SK-MEL-5 (cell line): ENCODE measurements around the gene ENGASE. TPM values are rescaled to one million over a fixed set of nuclear protein-coding genes. Genes with fewer than 3 reads are reported as not detected.

ENCODE experiments used
- DNase-seq: peaks from one replicate; pipeline ENCODE4 v3.0.0-alpha.2; 2016; ENCODE audit warnings: low read depth, low spot score
- in situ Hi-C: cut with HindIII; loops from 2 replicates; pipeline ENCODE4 v1.10.0; 2016; ENCODE audit warnings: low sequenced_read_pairs, high pct_unique_total_duplicates, low pct_unique_long_range_greater_than_20kb
- total RNA-seq: library from RNA; depleted of rRNA; stranded (reverse); fragments of >200 nt; shearing (Covaris generic); gene quantifications from 2 replicates; pipeline ENCODE4 v1.2.3, GENCODE V29; 2014

The ENGASE gene
- total RNA-seq, 1 experiment from 2014 or later: 12.4 TPM

- in situ Hi-C loops: loop anchor here (5.0 kb wide), 1 partner anchor 73 kb away; no protein-coding TSS in a partner anchor
- no peak for DNase-seq
Observed at GRCh38 chr17:79113699-79114457, 39.3 kb downstream of the ENGASE start.

- in situ Hi-C loops: loop anchor here (5.0 kb wide), 1 partner anchor 73 kb away; no protein-coding TSS in a partner anchor
- no peak for DNase-seq
Observed at GRCh38 chr17:79114458-79115301, 40.1 kb downstream of the ENGASE start.

GRCh38 chr17:79115487-79115886 lies 40.9 kb downstream of the ENGASE start:
- in situ Hi-C loops: no loop called here
- DNase-seq: no peak

- peak; percentile 45 for DNase-seq
- in situ Hi-C loops: no loop called here
Observed at GRCh38 chr17:79116575-79117368, 42.1 kb downstream of the ENGASE start.

- in situ Hi-C loops: no loop called here
Observed at GRCh38 chr17:79117905-79118487, 43.4 kb downstream of the ENGASE start.

DNA sequence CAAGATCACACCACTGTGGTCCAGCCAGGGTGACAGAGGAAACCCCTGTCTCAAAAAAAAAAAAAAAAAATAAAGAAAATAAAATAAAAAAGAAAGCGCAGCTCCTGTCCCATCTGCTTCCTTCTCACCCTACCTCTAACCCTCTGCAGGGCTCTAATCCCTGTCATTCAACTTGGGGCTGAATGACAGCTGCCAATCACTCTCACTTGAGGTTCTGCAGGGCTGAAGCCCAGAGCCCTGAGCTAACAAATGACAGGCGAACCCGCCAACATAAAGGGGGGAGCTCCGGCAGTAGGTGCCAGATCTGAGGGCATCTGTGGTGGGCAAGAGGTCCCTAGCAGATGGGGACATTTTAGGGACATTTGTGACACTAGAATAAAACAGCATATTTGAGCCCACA lies 44.3 kb downstream of the ENGASE start:
- in situ Hi-C loops: no loop called here
- DNase-seq: no peak

More at GRCh38 chr17:79117905-79118487, 43.4 kb downstream of the ENGASE start:
- DNase-seq: no peak

- in situ Hi-C loops: no loop called here
- DNase-seq: no peak
Observed at GRCh38 chr17:79120259-79120658, 45.6 kb downstream of the ENGASE start.

GRCh38 chr17:79123988-79124387 lies 49.4 kb downstream of the ENGASE start:
- in situ Hi-C loops: no loop called here
- DNase-seq: no peak

GRCh38 chr17:79124513-79125209 lies 50.0 kb downstream of the ENGASE start:
- in situ Hi-C loops: no loop called here
- DNase-seq: no peak

- DNase-seq: no peak
- in situ Hi-C loops: no loop called here
Observed at GRCh38 chr17:79125503-79125902, 50.9 kb downstream of the ENGASE start.

DNA sequence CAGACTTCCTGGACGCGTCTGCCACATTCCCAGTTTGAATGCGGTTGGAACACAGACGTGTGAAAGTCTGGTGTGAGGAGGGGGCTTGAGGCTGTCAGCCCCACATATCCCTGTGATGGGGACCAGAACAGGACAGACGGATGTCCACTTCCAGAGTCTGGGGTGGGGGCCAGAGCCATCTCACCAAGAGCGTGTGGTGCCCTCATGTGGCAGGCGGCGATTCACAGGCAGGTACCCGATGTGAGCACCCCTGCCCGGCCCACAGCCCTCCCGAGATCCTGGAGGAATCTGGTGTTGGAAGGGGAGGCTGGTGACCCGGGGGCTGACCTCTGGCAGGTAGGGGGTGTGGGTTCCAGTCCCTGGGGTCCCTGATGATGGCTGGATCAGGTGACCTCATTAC lies 51.5 kb downstream of the ENGASE start:
- DNase-seq: peak; percentile 57
- in situ Hi-C loops: no loop called here

DNA sequence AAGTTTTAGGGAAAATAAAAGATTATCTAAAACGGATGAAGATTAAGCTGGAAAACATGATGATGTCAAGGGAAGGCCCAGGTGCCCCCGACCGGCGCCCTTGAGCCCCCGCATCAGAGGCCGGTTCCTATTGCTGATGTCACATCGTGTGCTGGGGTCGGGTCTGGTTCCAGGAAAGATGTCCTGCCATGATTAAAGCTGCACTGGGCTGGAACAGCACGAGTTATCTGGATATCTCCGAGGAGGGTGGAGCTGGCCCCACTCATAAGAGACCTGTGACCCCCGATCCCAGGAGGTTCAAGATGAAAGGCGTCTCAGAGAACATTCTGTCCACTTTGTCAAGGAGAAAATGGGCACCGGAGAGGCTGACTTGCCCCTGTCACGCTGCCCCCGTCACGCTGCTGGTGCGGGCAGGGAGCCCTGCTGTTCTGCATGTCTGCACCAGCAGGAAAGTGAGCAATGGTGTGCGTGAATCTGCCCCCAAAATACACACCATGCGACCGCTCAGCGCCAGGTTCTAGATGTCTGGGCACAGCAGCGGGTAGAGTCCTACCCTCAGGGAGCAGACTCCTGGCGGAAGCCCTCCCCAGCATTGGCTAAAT lies 53.0 kb downstream of the ENGASE start:
- no peak for DNase-seq
- in situ Hi-C loops: no loop called here

DNA sequence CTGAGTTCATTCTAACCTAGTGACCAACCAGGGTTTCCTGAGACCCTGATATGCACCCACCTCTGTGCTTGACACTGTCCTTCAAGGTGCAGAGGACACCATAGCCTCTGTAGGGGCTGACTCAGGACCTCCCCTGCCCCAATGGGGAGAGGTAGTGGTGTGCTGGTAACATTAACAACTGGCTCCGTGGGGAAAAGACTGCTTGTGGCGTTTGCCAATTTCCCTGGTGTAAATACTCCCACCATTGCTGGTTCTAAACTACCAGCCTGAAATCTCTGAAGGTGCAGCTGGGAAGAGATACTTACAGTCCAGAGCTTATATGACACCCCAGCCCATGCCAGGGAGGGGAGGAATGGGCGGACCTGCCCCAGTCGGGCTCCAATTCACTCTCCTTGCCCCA lies 54.9 kb downstream of the ENGASE start:
- DNase-seq: no peak

DNA sequence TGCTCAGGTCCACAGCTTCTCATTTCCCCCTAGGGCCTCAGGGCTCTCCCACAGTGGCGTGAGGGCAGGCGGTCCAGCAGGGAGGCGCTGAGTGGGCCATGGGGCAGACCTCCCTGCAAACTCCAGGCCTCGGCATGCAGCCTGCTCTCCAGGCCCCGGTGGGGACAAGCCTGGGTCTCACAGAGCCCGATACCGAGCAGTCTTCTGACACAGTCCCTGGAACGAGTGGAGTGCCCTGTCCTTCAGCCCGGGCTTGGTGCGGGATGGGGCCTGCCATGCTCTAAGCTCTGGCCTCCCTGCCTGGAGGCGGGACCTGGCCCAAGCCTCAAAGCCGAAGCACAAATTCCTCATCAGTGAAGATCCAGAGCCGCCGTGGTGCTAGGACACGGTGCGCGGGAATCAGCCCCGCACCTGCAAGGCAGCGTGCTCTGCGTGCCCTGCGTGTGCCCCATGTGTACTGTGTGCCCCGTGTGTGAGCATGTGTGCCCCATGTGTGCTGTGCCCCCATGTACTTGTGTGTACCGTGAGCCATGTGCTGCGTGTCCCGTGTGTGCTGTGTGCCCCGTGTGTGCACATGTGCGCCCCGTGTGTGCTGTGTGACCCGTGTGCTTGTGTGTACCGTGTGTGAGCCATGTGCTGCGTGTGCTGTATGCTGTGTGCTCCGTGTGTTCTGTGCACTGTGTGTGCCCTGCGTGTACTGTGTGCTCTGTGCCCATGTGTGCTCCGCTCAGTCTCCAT lies 56.1 kb downstream of the ENGASE start:
- no peak for DNase-seq
- in situ Hi-C loops: no loop called here

More for the DNA sequence above, 54.9 kb downstream of the ENGASE start:
- in situ Hi-C loops: no loop called here

GRCh38 chr17:79131274-79131635 lies 56.6 kb downstream of the ENGASE start:
- in situ Hi-C loops: no loop called here
- DNase-seq: no peak

GRCh38 chr17:79131701-79132100 lies 57.1 kb downstream of the ENGASE start:
- in situ Hi-C loops: no loop called here
- DNase-seq: no peak
